ENCODE data around the gene DMXL1.

The DMXL1 gene

GRCh38 chr5:119070828-119071560 is at the start of gene DMXL1:
Gene DMXL1 (plus strand): TSS chr5:119071087. CDS start chr5:119071570, 483 bp downstream.
- ATAC-seq, result peak; percentile 95
- TF ChIP-seq GLIS3 (CRISPR knock-in tag; IDR thresholded peaks at IDR 0.05) (no peak), SNAI2 (CRISPR knock-in tag; IDR thresholded peaks at IDR 0.05) (peak; percentile 57; the same call in 1 of the 2 replicates), ZFP30 (CRISPR knock-in tag; IDR thresholded peaks at IDR 0.05) (no peak), ZNF70 (CRISPR knock-in tag; IDR thresholded peaks at IDR 0.05) (no peak), CSRNP3 (CRISPR knock-in tag; IDR thresholded peaks at IDR 0.05) (no peak), ZNF8 (CRISPR knock-in tag; IDR thresholded peaks at IDR 0.05) (no peak)

DNA sequence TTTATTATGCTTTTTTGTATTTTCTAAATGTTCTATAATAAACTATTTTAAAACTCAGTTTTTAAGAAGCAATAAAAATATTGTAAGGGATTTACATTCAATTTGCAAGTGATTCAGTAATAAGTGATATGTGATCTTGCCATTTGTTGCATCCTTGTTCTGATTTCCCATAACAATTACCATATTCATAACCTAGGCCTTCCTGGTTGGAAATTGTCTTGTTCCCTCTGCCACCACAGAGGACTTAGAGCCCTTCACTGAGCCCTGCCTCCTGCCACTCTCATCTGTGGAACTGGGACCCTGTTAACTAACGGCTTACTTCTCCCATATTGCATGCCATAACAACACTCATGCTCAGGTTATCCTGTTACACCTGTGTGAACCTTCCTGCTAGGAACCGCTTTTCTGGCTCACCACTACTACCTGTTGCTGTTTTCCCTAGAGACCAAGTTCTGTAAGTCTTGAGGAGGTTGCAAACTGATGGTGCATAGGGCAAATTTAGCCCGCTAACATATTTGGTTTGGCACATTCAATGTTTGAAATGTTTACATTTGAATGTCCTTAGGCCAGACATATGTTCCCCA is 49.6 kb upstream of the DMXL1 start:
- TF ChIP-seq ZFP30 (CRISPR knock-in tag; IDR thresholded peaks at IDR 0.05) (no peak), ZNF565 (CRISPR knock-in tag; conservative IDR thresholded peaks at IDR 0.05; ENCODE audit: low read depth) (no peak), ISL1 (CRISPR knock-in tag; IDR thresholded peaks at IDR 0.05) (no peak), TCF4 (CRISPR knock-in tag; IDR thresholded peaks at IDR 0.05; ENCODE audit: borderline replicate concordance) (no peak), ZNF8 (CRISPR knock-in tag; IDR thresholded peaks at IDR 0.05) (no peak), CREB5 (CRISPR knock-in tag; IDR thresholded peaks at IDR 0.05; ENCODE audit: low read depth) (no peak), ZFP3 (CRISPR knock-in tag; IDR thresholded peaks at IDR 0.05) (no peak), PATZ1 (CRISPR knock-in tag; IDR thresholded peaks at IDR 0.05; ENCODE audit: borderline replicate concordance) (no peak), OSR1 (CRISPR knock-in tag; IDR thresholded peaks at IDR 0.05) (no peak), TOX (CRISPR knock-in tag; IDR thresholded peaks at IDR 0.05; ENCODE audit: borderline replicate concordance) (no peak), ZC3H10 (CRISPR knock-in tag; IDR thresholded peaks at IDR 0.05) (no peak), BACH2 (CRISPR knock-in tag; IDR thresholded peaks at IDR 0.05; ENCODE audit: borderline replicate concordance) (no peak), GLIS3 (CRISPR knock-in tag; IDR thresholded peaks at IDR 0.05) (no peak), ESRRG (CRISPR knock-in tag; IDR thresholded peaks at IDR 0.05) (no peak)
- TF ChIP-seq, protein P1, sequence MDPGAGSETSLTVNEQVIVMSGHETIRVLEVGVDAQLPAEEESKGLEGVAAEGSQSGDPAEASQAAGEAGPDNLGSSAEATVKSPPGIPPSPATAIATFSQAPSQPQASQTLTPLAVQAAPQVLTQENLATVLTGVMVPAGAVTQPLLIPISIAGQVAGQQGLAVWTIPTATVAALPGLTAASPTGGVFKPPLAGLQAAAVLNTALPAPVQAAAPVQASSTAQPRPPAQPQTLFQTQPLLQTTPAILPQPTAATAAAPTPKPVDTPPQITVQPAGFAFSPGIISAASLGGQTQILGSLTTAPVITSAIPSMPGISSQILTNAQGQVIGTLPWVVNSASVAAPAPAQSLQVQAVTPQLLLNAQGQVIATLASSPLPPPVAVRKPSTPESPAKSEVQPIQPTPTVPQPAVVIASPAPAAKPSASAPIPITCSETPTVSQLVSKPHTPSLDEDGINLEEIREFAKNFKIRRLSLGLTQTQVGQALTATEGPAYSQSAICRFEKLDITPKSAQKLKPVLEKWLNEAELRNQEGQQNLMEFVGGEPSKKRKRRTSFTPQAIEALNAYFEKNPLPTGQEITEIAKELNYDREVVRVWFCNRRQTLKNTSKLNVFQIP (CRISPR knock-in tag; IDR thresholded peaks at IDR 0.05; ENCODE audit: borderline replicate concordance, low read depth), result no peak
- TF ChIP-seq, protein P2, sequence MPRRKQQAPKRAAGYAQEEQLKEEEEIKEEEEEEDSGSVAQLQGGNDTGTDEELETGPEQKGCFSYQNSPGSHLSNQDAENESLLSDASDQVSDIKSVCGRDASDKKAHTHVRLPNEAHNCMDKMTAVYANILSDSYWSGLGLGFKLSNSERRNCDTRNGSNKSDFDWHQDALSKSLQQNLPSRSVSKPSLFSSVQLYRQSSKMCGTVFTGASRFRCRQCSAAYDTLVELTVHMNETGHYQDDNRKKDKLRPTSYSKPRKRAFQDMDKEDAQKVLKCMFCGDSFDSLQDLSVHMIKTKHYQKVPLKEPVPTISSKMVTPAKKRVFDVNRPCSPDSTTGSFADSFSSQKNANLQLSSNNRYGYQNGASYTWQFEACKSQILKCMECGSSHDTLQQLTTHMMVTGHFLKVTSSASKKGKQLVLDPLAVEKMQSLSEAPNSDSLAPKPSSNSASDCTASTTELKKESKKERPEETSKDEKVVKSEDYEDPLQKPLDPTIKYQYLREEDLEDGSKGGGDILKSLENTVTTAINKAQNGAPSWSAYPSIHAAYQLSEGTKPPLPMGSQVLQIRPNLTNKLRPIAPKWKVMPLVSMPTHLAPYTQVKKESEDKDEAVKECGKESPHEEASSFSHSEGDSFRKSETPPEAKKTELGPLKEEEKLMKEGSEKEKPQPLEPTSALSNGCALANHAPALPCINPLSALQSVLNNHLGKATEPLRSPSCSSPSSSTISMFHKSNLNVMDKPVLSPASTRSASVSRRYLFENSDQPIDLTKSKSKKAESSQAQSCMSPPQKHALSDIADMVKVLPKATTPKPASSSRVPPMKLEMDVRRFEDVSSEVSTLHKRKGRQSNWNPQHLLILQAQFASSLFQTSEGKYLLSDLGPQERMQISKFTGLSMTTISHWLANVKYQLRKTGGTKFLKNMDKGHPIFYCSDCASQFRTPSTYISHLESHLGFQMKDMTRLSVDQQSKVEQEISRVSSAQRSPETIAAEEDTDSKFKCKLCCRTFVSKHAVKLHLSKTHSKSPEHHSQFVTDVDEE (CRISPR knock-in tag; IDR thresholded peaks at IDR 0.05), result no peak
- no peak for ATAC-seq
